ENCODE data around the gene APOA5. TPM values are rescaled to one million over a fixed set of nuclear protein-coding genes. Genes with fewer than 3 reads are reported as not detected.

APOA5 gene
- total RNA-seq, 4 donors from 2014 or later, result not detected

DNA sequence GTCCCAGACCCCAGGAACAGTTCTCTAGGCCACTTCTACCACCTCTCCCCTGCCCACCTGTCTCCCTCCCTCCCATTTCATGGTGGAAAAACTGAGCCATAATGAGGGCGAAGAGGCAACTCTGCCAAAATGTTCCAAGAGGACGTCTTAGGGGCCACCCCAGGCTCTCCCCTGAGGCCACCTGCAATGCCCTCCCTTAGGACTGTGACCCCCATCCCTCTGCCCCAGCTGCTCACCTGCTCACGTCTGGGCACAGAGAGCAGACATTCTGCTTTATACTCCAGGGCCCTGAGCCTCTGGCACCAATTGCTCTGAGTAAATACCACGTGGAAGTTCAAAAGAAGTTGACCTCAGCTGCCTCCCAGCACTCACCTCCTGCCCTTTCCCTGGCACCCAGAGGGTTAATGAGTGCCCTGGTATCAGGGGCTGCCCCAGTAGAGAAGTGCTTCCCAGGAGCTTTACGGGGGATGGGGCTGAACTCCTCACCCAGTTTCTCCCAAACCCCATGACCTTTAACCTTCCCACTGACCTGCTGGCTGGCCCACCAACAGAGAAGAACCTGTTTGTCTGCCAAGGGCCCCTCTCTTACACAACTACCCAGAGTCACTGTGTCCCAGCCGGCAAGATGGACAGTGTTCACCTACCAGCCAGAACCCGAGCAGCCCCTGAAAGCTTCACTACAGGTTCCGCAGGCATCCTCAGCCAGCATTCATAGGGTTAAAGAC lies 627 bp upstream of the APOA5 start:
- Histone ChIP-seq H3K9me3 (no peaks in the 10 kb centered on the region), H3K4me1 (peaks cover 0 to 21% (median 6%) of the 10 kb centered on the region in 3 donors), H3K27me3 (no peaks in the 10 kb centered on the region), H3K27ac (no peak overlapping the region), H3K4me3 (no peak overlapping the region), H3K36me3 (no peaks in the 10 kb centered on the region)
- TF ChIP-seq POLR2AphosphoS5 (IDR thresholded peaks at IDR 0.05) (no peak), POLR2A (IDR thresholded peaks at IDR 0.05) (no peak), EP300 (IDR thresholded peaks at IDR 0.05) (no peak)
- TF ChIP-seq, protein P1, sequence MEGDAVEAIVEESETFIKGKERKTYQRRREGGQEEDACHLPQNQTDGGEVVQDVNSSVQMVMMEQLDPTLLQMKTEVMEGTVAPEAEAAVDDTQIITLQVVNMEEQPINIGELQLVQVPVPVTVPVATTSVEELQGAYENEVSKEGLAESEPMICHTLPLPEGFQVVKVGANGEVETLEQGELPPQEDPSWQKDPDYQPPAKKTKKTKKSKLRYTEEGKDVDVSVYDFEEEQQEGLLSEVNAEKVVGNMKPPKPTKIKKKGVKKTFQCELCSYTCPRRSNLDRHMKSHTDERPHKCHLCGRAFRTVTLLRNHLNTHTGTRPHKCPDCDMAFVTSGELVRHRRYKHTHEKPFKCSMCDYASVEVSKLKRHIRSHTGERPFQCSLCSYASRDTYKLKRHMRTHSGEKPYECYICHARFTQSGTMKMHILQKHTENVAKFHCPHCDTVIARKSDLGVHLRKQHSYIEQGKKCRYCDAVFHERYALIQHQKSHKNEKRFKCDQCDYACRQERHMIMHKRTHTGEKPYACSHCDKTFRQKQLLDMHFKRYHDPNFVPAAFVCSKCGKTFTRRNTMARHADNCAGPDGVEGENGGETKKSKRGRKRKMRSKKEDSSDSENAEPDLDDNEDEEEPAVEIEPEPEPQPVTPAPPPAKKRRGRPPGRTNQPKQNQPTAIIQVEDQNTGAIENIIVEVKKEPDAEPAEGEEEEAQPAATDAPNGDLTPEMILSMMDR (IDR thresholded peaks at IDR 0.05), result no peak
- no peak for ATAC-seq
- WGBS, 2 donors (ENCODE audit: low coverage in 1 of 2), result 55% methylated on average over 2 to 4 of the region's 8 CpGs

DNA sequence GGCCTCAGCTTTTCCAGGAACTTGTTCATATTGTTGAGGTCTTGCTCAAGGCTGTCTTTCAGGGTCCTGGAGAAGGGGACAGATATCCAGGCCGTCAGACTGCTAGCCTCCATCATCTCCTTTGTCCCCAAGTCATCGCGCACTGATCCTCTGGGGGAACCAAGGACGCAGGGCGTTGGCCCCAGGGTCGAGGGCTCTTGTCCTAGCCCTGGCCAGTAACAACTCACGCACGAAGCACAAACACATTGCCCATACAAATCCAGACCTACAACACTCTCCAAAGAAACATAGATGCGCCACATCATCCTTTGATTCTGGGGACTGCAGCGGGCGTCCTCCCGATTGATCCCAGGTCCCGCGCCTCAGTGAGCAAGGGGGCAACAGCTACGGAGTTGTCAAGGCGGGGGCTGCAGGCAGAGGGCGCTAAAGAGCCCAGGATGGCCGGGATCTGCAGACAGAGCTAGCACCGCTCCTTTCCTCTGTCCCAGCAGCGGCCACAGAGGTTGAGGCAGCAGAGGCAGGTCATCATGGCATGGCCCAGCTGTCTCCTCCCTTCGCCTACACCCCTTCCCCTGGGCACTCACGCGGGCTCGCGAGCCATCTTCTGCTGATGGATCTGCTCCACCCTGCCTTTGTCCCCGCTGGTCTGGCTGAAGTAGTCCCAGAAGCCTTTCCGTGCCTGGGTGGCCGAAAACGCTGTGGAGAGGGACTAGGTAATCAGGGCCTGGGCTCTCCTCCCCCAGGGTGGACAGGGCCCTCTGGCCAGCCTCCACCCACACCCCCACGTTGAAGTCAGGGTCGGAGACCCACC lies 472 bp downstream of the APOA5 start:
- no peaks in the 10 kb centered on the region for H3K27me3 ChIP-seq
- 0% methylated on average over 4 to 6 of the region's 31 CpGs for WGBS, 2 donors (ENCODE audit: low coverage in 1 of 2)
- TF ChIP-seq, protein P1 (IDR thresholded peaks at IDR 0.05), result peak; percentile 69 to 90 (median 89)
- TF ChIP-seq EP300 (IDR thresholded peaks at IDR 0.05), result no peak
- H3K4me3 ChIP-seq, result no peak overlapping the region
- peak; percentile 76 for ATAC-seq
- H3K4me1 ChIP-seq, result peaks cover 0 to 32% (median 16%) of the 10 kb centered on the region in 3 donors
- H3K27ac ChIP-seq, result no peak overlapping the region
- peaks cover 0 to 3% of the 10 kb centered on the region in 2 donors for H3K36me3 ChIP-seq
- H3K9me3 ChIP-seq, result no peaks in the 10 kb centered on the region

DNA sequence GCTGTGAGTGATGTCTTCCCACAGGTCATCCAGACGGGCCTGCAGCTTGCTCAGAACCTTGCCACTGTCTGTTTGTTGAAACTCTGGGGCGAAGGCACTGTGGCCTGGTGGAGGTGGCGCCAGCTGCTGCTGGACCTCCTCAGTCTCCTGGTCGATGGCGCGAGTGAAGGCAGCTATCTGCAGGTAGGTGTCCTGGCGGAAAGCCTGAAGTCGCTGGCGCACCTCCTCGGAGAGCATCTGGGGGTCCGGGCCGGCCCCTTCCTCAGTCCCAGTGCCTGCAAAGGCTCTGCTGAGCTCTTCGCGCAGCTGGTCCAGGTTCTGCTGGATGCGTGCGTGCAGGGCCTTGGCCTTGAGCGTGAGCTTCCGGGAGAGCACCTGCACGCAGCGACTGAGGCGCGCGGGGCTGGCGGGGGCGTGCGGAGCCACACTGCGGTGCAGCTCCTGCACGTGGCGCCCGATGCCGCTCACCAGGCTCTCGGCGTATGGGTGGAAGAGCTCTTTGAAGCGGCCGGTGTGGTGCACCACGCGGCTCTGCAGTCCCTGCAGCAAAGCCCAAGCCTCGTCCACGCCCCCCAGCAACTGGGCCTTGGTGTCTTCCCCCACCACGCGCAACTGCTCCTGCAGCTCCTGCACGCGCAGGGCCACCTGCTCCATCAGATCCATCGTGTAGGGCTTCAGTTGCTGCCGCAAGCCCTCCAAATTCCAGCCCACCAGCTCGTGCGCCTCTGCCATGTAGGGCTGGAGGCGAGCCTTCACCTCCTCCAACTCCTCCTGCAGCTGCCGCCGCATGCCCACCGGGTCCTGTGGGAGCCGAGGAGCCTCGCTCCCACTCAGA lies 1.3 kb downstream of the APOA5 start:
- Histone ChIP-seq H3K27ac (no peak overlapping the region), H3K27me3 (no peaks in the 10 kb centered on the region), H3K9me3 (no peaks in the 10 kb centered on the region), H3K36me3 (peaks cover 0 to 11% of the 10 kb centered on the region in 2 donors), H3K4me3 (no peak overlapping the region), H3K4me1 (peaks cover 0 to 36% (median 17%) of the 10 kb centered on the region in 3 donors)
- ATAC-seq, result no peak
- TF ChIP-seq POLR2AphosphoS5 (IDR thresholded peaks at IDR 0.05), result no peak
- WGBS, 2 donors (ENCODE audit: low coverage in 1 of 2), result 88 to 100% methylated on average over 2 to 5 of the region's 53 CpGs

DNA sequence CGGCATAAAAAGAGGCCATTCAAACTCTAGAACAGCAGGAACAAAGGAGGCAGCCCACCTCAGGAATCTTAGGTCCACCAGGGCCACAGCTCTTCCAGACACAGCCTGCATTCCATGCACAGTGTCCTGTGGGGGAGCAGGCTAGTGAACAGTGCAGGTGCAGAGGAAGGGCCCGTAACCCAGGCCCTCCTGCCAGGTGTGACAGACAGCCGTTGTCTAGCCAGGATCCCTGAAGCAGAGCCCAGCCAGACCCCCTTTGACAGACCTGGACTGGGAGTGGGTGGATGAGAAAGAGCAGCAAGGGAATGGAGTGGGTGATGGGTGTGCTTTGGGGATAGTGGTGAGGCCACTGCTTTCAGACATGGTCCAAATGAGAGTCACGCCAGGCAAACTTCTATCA lies 2.7 kb downstream of the APOA5 start:
- Histone ChIP-seq H3K4me3 (no peak overlapping the region), H3K36me3 (peaks cover 0 to 25% of the 10 kb centered on the region in 2 donors), H3K27ac (peak overlapping the region in 1 of 4 donors; percentile 90), H3K9me3 (no peaks in the 10 kb centered on the region), H3K27me3 (no peaks in the 10 kb centered on the region), H3K4me1 (peaks cover 0 to 36% (median 17%) of the 10 kb centered on the region in 3 donors)
- 83 to 100% methylated on average over 1 of the region's 4 CpGs for WGBS, 2 donors (ENCODE audit: low coverage in 1 of 2)
- ATAC-seq, result no peak
- no peak for TF ChIP-seq POLR2AphosphoS5 (IDR thresholded peaks at IDR 0.05)
- TF ChIP-seq, protein P1 (IDR thresholded peaks at IDR 0.05), result no peak

DNA sequence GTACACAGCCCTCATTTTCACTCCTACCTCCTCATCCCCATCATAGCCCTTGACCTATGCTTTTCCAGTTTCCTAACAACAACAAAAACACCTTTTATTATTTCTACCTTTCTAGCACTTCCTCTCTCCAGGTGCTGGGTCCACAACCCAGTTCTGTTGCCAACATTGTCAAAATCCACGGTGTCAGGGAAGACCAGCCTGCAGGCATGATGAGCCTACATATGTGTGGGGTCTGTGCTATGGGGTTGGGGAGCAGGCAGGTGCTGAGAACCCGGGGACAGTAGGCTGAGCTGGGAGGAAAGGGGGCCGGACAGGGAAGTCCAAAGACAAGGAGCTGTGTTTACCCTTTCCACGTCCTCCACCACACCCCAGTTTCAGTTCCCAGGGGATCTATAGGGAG lies 3.1 kb downstream of the APOA5 start:
- no peaks in the 10 kb centered on the region for H3K9me3 ChIP-seq
- no peak for TF ChIP-seq EP300 (IDR thresholded peaks at IDR 0.05)
- no peak for TF ChIP-seq POLR2A (IDR thresholded peaks at IDR 0.05)
- TF ChIP-seq POLR2AphosphoS5 (IDR thresholded peaks at IDR 0.05), result no peak
- ATAC-seq, result no peak
- peaks cover 0 to 36% (median 17%) of the 10 kb centered on the region in 3 donors for H3K4me1 ChIP-seq
- H3K27me3 ChIP-seq, result no peaks in the 10 kb centered on the region
- peak overlapping the region; percentile 78 to 91 (median 90) for H3K27ac ChIP-seq
- 37 to 67% methylated on average over 3 to 4 of the region's 4 CpGs for WGBS, 2 donors (ENCODE audit: low coverage in 1 of 2)
- peak overlapping the region; percentile 70 to 99 for H3K4me3 ChIP-seq
- H3K36me3 ChIP-seq, result peaks cover 0 to 30% of the 10 kb centered on the region in 2 donors
